Right lobe of liver (tissue), 6 donors: ENCODE data around the gene KCNS3. TPM values are rescaled to one million over a fixed set of nuclear protein-coding genes. Genes with fewer than 3 reads are reported as not detected.

Experiments used
- ATAC-seq, 4 donors: fragments of 200-7000 bp; cut with Tn5 transposase; one replicate each; pipeline ENCODE4 v1.9.1; 2020; ENCODE audit warnings: mild to moderate bottlenecking in 4 of 4, moderate library complexity in 4 of 4
- DNase-seq, 3 donors: peaks; one replicate each; pipeline ENCODE4 v3.0.0-alpha.2; 2020
- H3K27ac ChIP-seq, 3 donors: fragments of 200-600 bp; one replicate each; pipeline ENCODE4 v1.8.0; 2022
- H3K27me3 ChIP-seq, 2 donors: fragments of 200-600 bp; one replicate each; pipeline ENCODE4 v1.8.0; 2022
- H3K36me3 ChIP-seq, 4 donors: fragments of 200-600 bp; sonication (generic) in 1 of 4; one replicate each; pipeline versions ENCODE4 v1.5.1 to v1.8.0; 2017 to 2022; ENCODE audit warnings: control low read depth in 1 of 4
- H3K4me1 ChIP-seq, 4 donors: fragments of 200-600 bp; sonication (generic) in 1 of 4; one replicate each; pipeline versions ENCODE4 v1.5.1 to v1.8.0; 2017 to 2022; ENCODE audit warnings: control low read depth in 1 of 4
- H3K4me3 ChIP-seq, 3 donors: fragments of 200-600 bp; one replicate each; pipeline ENCODE4 v1.8.0; 2022
- H3K9me3 ChIP-seq, 4 donors: fragments of 200-600 bp; sonication (generic) in 1 of 4; one replicate each; pipeline versions ENCODE4 v1.5.1 to v1.8.0; 2017 to 2022; ENCODE audit warnings: control low read depth in 1 of 4
- CTCF ChIP-seq, 4 donors: fragments of 200-600 bp in 3 of 4; fragments of 450-650 bp in 1 of 4; IDR thresholded peaks; one replicate each; pipeline versions ENCODE4 v1.5.1 to v1.8.0; 2016 to 2022; ENCODE audit warnings: antibody characterized with exemption in 4 of 4, mild to moderate bottlenecking in 2 of 4
- POLR2A ChIP-seq: fragments of 450-650 bp; IDR thresholded peaks from one replicate; pipeline ENCODE4 v1.6.1; 2017; ENCODE audit warnings: antibody characterized with exemption, mild to moderate bottlenecking
- WGBS: methylation state at CpG from one replicate; pipeline ENCODE4 v1.1.6; 2018; ENCODE audit warnings: low coverage, low lambda C conversion rate; ENCODE audit not compliant: insufficient coverage; ENCODE audit errors: missing lambda C conversion rate; 5-methylcytosine and 5-hydroxymethylcytosine counted together
- intact Hi-C, 2 donors: fragments of 100-400 bp; cut with DNase I; formaldehyde crosslinking; loops; one replicate each; pipeline versions ENCODE4 v1.11.2 to v1.14.1; 2022
- total RNA-seq, 6 experiments: library from RNA; depleted of rRNA in 2 of 6; stranded (reverse); fragments of >200 nt in 2 of 6; fragmentation: NEBNext Ultra II Directional in 3 of 6; extraction: Animal tissue kit (Norgen Biotek cat#: 25700) in 3 of 6; gene quantifications; one replicate each; pipeline versions ENCODE4 v1.1.0 to v1.2.4, GENCODE V29; 2016 to 2023
- donor health status: DM: no; HTN: yes; CAD: no.
- donor health status: DM: no; HTN: no; CAD: no.
- donor health status: DM: no; HTN: no; CAD: no.
- donor health status: DM: no; HTN: yes; CAD: no.
- donor health status: DM: no; HTN: yes; CAD: no.

Gene KCNS3
- total RNA-seq, 6 experiments from 2014 or later = 1.3 to 6.8 (median 2.9) TPM

GRCh38 chr2:17850151-17850550 is 28.3 kb upstream of the KCNS3 start:
- Histone ChIP-seq H3K36me3 (no peaks in the 10 kb centered on the region), H3K4me1 (no peaks in the 10 kb centered on the region), H3K9me3 (no peaks in the 10 kb centered on the region), H3K4me3 (no peak overlapping the region), H3K27ac (no peak overlapping the region), H3K27me3 (no peaks in the 10 kb centered on the region)
- DNase-seq = no peak
- intact Hi-C loops = no loop called here
- TF ChIP-seq CTCF (IDR thresholded peaks at IDR 0.05) (no peak), POLR2A (no peak)
- ATAC-seq = no peak
- WGBS = 77% methylated on average over 4 of the region's 4 CpGs

GRCh38 chr2:17851731-17852585 is 26.5 kb upstream of the KCNS3 start:
- ATAC-seq = peak; percentile 88 to 95 (median 90)
- WGBS = 13% methylated on average over 5 of the region's 9 CpGs

GRCh38 chr2:17853799-17854198 is 24.7 kb upstream of the KCNS3 start:
- Histone ChIP-seq H3K9me3 (no peaks in the 10 kb centered on the region), H3K36me3 (no peaks in the 10 kb centered on the region), H3K27me3 (peaks cover 0 to 6% of the 10 kb centered on the region in 2 donors), H3K27ac (no peak overlapping the region), H3K4me1 (no peaks in the 10 kb centered on the region), H3K4me3 (no peak overlapping the region)
- intact Hi-C loops = no loop called here
- 46% methylated on average over 4 of the region's 4 CpGs for WGBS
- DNase-seq = no peak
- TF ChIP-seq POLR2A (no peak), CTCF (IDR thresholded peaks at IDR 0.05) (no peak)
- ATAC-seq = no peak

More at GRCh38 chr2:17851731-17852585, 26.5 kb upstream of the KCNS3 start:
- intact Hi-C loops = no loop called here
- Histone ChIP-seq H3K4me3 (no peak overlapping the region), H3K36me3 (no peaks in the 10 kb centered on the region), H3K4me1 (no peaks in the 10 kb centered on the region), H3K27ac (no peak overlapping the region), H3K27me3 (no peaks in the 10 kb centered on the region), H3K9me3 (no peaks in the 10 kb centered on the region)
- TF ChIP-seq POLR2A (no peak), CTCF (IDR thresholded peaks at IDR 0.05) (peak; percentile 85 to 91 (median 86))
- peak in 2 of 3 donors; percentile 44 to 56 for DNase-seq

- Histone ChIP-seq H3K27ac (no peak overlapping the region), H3K9me3 (no peaks in the 10 kb centered on the region), H3K4me3 (no peak overlapping the region), H3K27me3 (peaks cover 0 to 6% of the 10 kb centered on the region in 2 donors), H3K4me1 (no peaks in the 10 kb centered on the region), H3K36me3 (no peaks in the 10 kb centered on the region)
- ATAC-seq = no peak
- DNase-seq = no peak
- intact Hi-C loops = no loop called here
- TF ChIP-seq CTCF (IDR thresholded peaks at IDR 0.05) (no peak), POLR2A (no peak)
- WGBS = 33% methylated on average over 3 of the region's 3 CpGs
Measured at GRCh38 chr2:17857021-17857420, 21.4 kb upstream of the KCNS3 start.
